ENCODE measurements around the gene UNC80. TPM values are rescaled to one million over a fixed set of nuclear protein-coding genes. Genes with fewer than 3 reads are reported as not detected.

Gene UNC80, protein sequence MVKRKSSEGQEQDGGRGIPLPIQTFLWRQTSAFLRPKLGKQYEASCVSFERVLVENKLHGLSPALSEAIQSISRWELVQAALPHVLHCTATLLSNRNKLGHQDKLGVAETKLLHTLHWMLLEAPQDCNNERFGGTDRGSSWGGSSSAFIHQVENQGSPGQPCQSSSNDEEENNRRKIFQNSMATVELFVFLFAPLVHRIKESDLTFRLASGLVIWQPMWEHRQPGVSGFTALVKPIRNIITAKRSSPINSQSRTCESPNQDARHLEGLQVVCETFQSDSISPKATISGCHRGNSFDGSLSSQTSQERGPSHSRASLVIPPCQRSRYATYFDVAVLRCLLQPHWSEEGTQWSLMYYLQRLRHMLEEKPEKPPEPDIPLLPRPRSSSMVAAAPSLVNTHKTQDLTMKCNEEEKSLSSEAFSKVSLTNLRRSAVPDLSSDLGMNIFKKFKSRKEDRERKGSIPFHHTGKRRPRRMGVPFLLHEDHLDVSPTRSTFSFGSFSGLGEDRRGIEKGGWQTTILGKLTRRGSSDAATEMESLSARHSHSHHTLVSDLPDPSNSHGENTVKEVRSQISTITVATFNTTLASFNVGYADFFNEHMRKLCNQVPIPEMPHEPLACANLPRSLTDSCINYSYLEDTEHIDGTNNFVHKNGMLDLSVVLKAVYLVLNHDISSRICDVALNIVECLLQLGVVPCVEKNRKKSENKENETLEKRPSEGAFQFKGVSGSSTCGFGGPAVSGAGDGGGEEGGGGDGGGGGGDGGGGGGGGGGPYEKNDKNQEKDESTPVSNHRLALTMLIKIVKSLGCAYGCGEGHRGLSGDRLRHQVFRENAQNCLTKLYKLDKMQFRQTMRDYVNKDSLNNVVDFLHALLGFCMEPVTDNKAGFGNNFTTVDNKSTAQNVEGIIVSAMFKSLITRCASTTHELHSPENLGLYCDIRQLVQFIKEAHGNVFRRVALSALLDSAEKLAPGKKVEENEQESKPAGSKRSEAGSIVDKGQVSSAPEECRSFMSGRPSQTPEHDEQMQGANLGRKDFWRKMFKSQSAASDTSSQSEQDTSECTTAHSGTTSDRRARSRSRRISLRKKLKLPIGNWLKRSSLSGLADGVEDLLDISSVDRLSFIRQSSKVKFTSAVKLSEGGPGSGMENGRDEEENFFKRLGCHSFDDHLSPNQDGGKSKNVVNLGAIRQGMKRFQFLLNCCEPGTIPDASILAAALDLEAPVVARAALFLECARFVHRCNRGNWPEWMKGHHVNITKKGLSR (N-terminal part only)
- total RNA-seq: under 1 TPM in 3 of 4 donors, not detected in 1; 0.04 to 0.80 (median 0.21) TPM

DNA sequence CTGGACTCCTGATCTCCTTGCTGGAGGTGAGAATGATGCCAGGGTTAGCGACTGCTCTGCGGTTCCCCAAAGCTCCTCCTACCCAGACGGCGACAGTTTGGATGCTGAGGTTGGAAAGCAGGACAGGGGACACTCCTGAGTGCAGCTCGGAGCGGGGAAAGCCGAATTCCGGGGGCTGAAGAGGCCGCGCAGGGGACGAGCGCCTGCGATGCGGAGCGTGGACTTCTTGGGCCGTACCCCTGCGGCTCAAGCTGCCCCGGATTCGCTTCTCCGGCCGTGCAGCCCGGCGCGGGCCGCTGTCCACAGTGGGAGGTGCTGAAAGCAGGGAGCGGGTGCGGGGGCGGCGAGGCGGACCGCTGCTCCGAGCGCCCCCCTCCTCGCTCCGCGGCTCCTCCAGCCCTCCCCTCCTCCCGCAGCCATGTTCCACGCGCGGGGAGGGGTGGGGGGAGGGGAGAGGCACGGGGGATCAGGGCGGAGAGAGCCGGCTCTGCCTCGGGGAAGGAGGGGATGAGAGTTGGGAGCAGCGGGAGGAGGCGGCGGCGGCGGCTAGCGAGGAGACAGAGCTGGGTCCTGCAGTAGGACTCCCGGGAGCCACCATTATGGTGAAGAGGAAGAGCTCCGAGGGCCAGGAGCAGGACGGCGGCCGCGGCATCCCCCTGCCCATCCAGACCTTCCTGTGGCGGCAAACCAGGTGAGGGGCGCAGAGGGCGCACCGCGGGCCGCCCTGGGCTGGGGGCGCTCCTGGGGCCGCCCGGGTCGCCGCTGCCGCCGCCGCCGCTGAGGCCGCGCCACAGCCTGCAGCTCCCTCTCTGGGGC is at the start of gene UNC80:
Gene UNC80, plus strand, starts transcription at position 359 of the 816 bp plus-strand sequence. Its CDS starts 241 bp downstream, at position 600.
- peaks cover 7% of the 10 kb centered on the region for H3K4me1 ChIP-seq
- TF ChIP-seq, protein P1, sequence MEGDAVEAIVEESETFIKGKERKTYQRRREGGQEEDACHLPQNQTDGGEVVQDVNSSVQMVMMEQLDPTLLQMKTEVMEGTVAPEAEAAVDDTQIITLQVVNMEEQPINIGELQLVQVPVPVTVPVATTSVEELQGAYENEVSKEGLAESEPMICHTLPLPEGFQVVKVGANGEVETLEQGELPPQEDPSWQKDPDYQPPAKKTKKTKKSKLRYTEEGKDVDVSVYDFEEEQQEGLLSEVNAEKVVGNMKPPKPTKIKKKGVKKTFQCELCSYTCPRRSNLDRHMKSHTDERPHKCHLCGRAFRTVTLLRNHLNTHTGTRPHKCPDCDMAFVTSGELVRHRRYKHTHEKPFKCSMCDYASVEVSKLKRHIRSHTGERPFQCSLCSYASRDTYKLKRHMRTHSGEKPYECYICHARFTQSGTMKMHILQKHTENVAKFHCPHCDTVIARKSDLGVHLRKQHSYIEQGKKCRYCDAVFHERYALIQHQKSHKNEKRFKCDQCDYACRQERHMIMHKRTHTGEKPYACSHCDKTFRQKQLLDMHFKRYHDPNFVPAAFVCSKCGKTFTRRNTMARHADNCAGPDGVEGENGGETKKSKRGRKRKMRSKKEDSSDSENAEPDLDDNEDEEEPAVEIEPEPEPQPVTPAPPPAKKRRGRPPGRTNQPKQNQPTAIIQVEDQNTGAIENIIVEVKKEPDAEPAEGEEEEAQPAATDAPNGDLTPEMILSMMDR (IDR thresholded peaks at IDR 0.05): no peak
- no peak for TF ChIP-seq EP300 (IDR thresholded peaks at IDR 0.05)
- no peaks in the 10 kb centered on the region for H3K9me3 ChIP-seq
- peaks cover 16% of the 10 kb centered on the region for H3K27me3 ChIP-seq
- DNase-seq (ENCODE audit: low spot score in 2 of 2): no peak
- WGBS: 4% methylated on average over 17 of the region's 73 CpGs
- no peak within 1 kb of the TSS for H3K27ac ChIP-seq
- H3K36me3 ChIP-seq: no peaks in the 10 kb centered on the region
- H3K4me3 ChIP-seq: peak within 1 kb of the TSS; percentile 40

DNA sequence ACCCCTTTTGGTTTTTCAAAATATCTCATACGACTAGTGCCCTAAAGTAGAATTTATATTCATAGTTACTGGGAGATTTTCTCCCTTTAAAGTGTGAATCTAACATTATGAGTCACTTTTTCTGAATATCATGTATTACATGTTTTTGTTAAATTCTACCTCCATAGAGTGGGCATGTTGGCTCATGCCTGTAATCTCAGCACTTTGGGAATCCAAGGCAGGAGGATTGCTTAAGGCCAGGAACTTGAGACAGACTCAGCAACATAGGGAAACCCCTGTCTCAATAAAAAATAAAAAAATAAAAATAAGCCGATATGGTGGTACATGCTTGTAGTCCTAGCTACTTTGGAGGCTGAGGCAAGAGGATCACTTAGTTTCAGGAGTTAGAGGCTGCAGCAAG is 45.3 kb upstream of the UNC80 start:
- WGBS: 76% methylated on average over 2 of the region's 2 CpGs
- H3K36me3 ChIP-seq: no peaks in the 10 kb centered on the region
- no peaks in the 10 kb centered on the region for H3K9me3 ChIP-seq
- no peak overlapping the region for H3K27ac ChIP-seq
- H3K4me1 ChIP-seq: no peaks in the 10 kb centered on the region
- TF ChIP-seq POLR2A (IDR thresholded peaks at IDR 0.05): no peak
- no peak for TF ChIP-seq POLR2AphosphoS5 (IDR thresholded peaks at IDR 0.05)
- TF ChIP-seq, protein P1 (IDR thresholded peaks at IDR 0.05): no peak
- TF ChIP-seq EP300 (IDR thresholded peaks at IDR 0.05): no peak
- no peak for DNase-seq (ENCODE audit: low spot score in 2 of 2)
- H3K4me3 ChIP-seq: no peak overlapping the region
- no peaks in the 10 kb centered on the region for H3K27me3 ChIP-seq

DNA sequence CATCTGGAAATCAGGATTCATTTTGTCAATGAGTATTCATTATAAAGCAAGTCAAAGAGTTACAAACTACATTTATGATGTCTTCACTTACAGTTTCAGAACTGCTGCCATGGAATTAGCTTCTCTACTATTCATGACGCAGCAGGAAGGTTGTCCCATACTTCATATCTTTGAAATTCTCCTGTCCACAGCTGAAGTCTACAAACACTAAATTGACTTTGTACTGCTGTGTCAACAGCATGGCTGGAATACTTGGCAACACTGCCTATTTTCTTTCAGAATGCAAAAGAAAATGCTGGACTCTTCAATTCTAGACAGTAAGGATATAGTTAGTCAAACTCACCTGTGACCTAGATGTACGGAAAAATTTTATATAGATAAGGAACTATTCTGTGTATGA is 44.6 kb upstream of the UNC80 start:
- Histone ChIP-seq H3K27ac (no peak overlapping the region), H3K4me1 (no peaks in the 10 kb centered on the region), H3K4me3 (no peak overlapping the region), H3K36me3 (no peaks in the 10 kb centered on the region), H3K9me3 (no peaks in the 10 kb centered on the region), H3K27me3 (no peaks in the 10 kb centered on the region)
- no peak for TF ChIP-seq POLR2A (IDR thresholded peaks at IDR 0.05)
- TF ChIP-seq EP300 (IDR thresholded peaks at IDR 0.05): no peak
- no peak for TF ChIP-seq POLR2AphosphoS5 (IDR thresholded peaks at IDR 0.05)
- no peak for DNase-seq (ENCODE audit: low spot score in 2 of 2)
- 92% methylated on average over 2 of the region's 2 CpGs for WGBS

DNA sequence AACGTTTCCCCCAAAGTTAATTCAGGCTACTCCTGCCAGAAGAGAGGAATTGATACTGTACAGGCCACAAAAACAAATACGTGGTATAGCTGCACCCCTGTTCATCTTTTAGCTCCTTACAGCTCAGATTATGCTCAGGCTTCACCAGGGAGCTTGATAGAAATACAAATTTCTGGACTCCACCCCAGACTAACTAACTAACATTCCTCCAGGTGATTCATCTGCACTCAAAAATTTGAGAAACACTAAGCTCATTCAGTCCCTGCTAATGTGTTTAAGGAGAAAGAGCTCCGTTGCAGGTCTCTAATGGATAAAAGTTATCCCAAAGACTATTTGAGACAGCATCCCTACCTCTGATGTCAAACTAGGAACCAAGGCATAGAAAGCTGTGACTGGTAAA is 36.8 kb upstream of the UNC80 start:
- TF ChIP-seq POLR2AphosphoS5 (IDR thresholded peaks at IDR 0.05) (no peak), EP300 (IDR thresholded peaks at IDR 0.05) (no peak), POLR2A (IDR thresholded peaks at IDR 0.05) (no peak)
- TF ChIP-seq, protein P1 (IDR thresholded peaks at IDR 0.05): no peak
- no peaks in the 10 kb centered on the region for H3K27me3 ChIP-seq
- no peak overlapping the region for H3K4me3 ChIP-seq
- H3K27ac ChIP-seq: no peak overlapping the region
- no peaks in the 10 kb centered on the region for H3K4me1 ChIP-seq
- H3K9me3 ChIP-seq: no peaks in the 10 kb centered on the region
- no peaks in the 10 kb centered on the region for H3K36me3 ChIP-seq
- no peak for DNase-seq (ENCODE audit: low spot score in 2 of 2)
- WGBS: 72% methylated on average over 3 of the region's 3 CpGs

DNA sequence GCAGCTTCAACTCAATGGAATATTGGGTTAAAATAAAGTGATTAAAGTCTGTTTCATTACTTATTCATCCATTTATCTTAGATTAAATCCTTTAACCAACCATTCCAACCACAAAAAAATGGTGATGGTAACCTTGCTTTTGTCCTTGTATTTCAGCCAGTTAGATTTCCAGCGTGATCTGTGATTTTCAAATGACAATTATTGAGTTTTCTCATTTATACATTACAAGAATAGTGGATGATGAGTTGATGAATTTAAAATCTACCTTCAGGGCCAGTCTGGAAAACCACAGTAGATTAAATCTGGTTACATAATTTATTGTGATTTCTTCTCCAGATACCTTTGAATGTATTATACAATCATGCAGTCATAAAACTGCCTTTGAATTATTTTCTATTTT is 29.7 kb upstream of the UNC80 start:
- H3K4me1 ChIP-seq: no peaks in the 10 kb centered on the region
- 24% methylated on average over 1 of the region's 1 CpG for WGBS
- H3K27ac ChIP-seq: no peak overlapping the region
- H3K9me3 ChIP-seq: no peaks in the 10 kb centered on the region
- TF ChIP-seq, protein P1 (IDR thresholded peaks at IDR 0.05): no peak
- TF ChIP-seq POLR2AphosphoS5 (IDR thresholded peaks at IDR 0.05) (no peak), EP300 (IDR thresholded peaks at IDR 0.05) (no peak), POLR2A (IDR thresholded peaks at IDR 0.05) (no peak)
- no peak for DNase-seq (ENCODE audit: low spot score in 2 of 2)
- no peaks in the 10 kb centered on the region for H3K36me3 ChIP-seq
- H3K27me3 ChIP-seq: no peaks in the 10 kb centered on the region
- no peak overlapping the region for H3K4me3 ChIP-seq
